IMR-90 (cell line): ENCODE measurements around the gene MALRD1. TPM values are rescaled to one million over a fixed set of nuclear protein-coding genes. Genes with fewer than 3 reads are reported as not detected.

ENCODE experiments used
- ATAC-seq: fragments of 200-7000 bp; cut with Tn5 transposase; 2 replicates; pipeline ENCODE4 v1.9.1; 2020; ENCODE audit warnings: low read depth, mild to moderate bottlenecking, moderate library complexity
- BruUV-seq: library from RNA; stranded (reverse); fragments of 400-500 nt; replicated peaks from 2 replicates; lab custom pipeline; 2021; lab: Mats Ljungman, UMichigan
- CTCF ChIA-PET: fragments of 300-600 bp; formaldehyde crosslinking; extraction: SDS; loops from one replicate; lab custom pipeline; 2021; ENCODE audit warnings: antibody characterized with exemption; lab: Yijun Ruan, JAX
- POLR2A ChIA-PET: fragments of 300-600 bp; sonication (Branson Sonifier 250); formaldehyde crosslinking; loops from one replicate; lab custom pipeline; 2022; ENCODE audit warnings: antibody characterized with exemption; ENCODE audit not compliant: unreplicated experiment; lab: Charles Lee
- DNase-seq: peaks from one replicate; pipeline ENCODE4 v3.0.0; 2013
- H2AFZ ChIP-seq: replicated peaks from 2 replicates; pipeline ENCODE3; 2013; ENCODE audit warnings: low read length, mild to moderate bottlenecking; ENCODE audit not compliant: poor library complexity
- H2AK5ac ChIP-seq: 2 replicates; pipeline ENCODE4 v1.6.1; 2013; ENCODE audit warnings: low read depth, low read length, inconsistent platforms
- H2AK9ac ChIP-seq: replicated peaks from 2 replicates; pipeline ENCODE3; 2013; ENCODE audit warnings: mild to moderate bottlenecking, low read depth, low read length, moderate library complexity; ENCODE audit not compliant: poor library complexity
- H2BK120ac ChIP-seq: 2 replicates; pipeline ENCODE4 v1.6.1; 2013; ENCODE audit warnings: low read depth, low read length, inconsistent platforms
- H2BK15ac ChIP-seq: 3 replicates; pipeline ENCODE4 v1.6.1; 2013; ENCODE audit warnings: low read depth, low read length, inconsistent platforms
- H2BK20ac ChIP-seq: 2 replicates; pipeline ENCODE4 v1.6.1; 2013; ENCODE audit warnings: low read depth, mild to moderate bottlenecking, inconsistent platforms, low read length, moderate library complexity
- H2BK5ac ChIP-seq: 2 replicates; pipeline ENCODE4 v1.6.1; 2013; ENCODE audit warnings: mild to moderate bottlenecking, low read depth, low read length, inconsistent platforms; ENCODE audit not compliant: poor library complexity, severe bottlenecking
- H3K14ac ChIP-seq: replicated peaks from 2 replicates; pipeline ENCODE4 v1.6.1; 2013; ENCODE audit warnings: low read depth, low read length, inconsistent platforms
- H3K18ac ChIP-seq: 2 replicates; pipeline ENCODE4 v1.6.1; 2013; ENCODE audit warnings: low read depth, low read length, control low read depth
- H3K23ac ChIP-seq: 2 replicates; pipeline ENCODE4 v1.6.1; 2013; ENCODE audit warnings: low read depth, low read length, inconsistent platforms
- H3K27ac ChIP-seq: 2 replicates; pipeline ENCODE4 v1.5.1; 2013; ENCODE audit warnings: mild to moderate bottlenecking, control low read depth, low read length; ENCODE audit not compliant: insufficient read depth
- H3K27me3 ChIP-seq: 2 replicates; pipeline ENCODE4 v1.6.1; 2013; ENCODE audit warnings: low read length; ENCODE audit not compliant: control insufficient read depth, insufficient read depth
- H3K36me3 ChIP-seq: 2 replicates; pipeline ENCODE4 v1.6.1; 2013; ENCODE audit warnings: low read length, mixed read lengths; ENCODE audit not compliant: control insufficient read depth, insufficient read depth
- H3K4ac ChIP-seq: 2 replicates; pipeline ENCODE4 v1.6.1; 2013; ENCODE audit warnings: low read depth, low read length, inconsistent platforms
- H3K4me1 ChIP-seq: 2 replicates; pipeline ENCODE4 v1.6.1; 2013; ENCODE audit warnings: low read length, mixed read lengths; ENCODE audit not compliant: control insufficient read depth, insufficient read depth
- H3K4me2 ChIP-seq: 2 replicates; pipeline ENCODE4 v1.6.1; 2013; ENCODE audit warnings: low read depth, mild to moderate bottlenecking, control low read depth, low read length, moderate library complexity
- H3K4me3 ChIP-seq: 2 replicates; pipeline ENCODE4 v1.5.1; 2013; ENCODE audit warnings: low read depth, mild to moderate bottlenecking, control low read depth, low read length, moderate library complexity; ENCODE audit not compliant: insufficient read depth
- H3K56ac ChIP-seq: 2 replicates; pipeline ENCODE4 v1.6.1; 2013; ENCODE audit warnings: low read length, inconsistent platforms; ENCODE audit not compliant: insufficient read depth; ENCODE audit errors: extremely low read depth
- H3K79me1 ChIP-seq, 2 experiments: 2 replicates each; pipeline ENCODE4 v1.6.1; 2013; ENCODE audit warnings: low read length in 2 of 2, inconsistent platforms in 1 of 2, low read depth in 1 of 2
- H3K9ac ChIP-seq: 2 replicates; pipeline ENCODE4 v1.6.1; 2013; ENCODE audit warnings: low read depth, low read length, control low read depth
- H3K9me1 ChIP-seq: 2 replicates; pipeline ENCODE4 v1.6.1; 2013; ENCODE audit warnings: low read length, inconsistent platforms; ENCODE audit not compliant: insufficient read depth
- H3K9me3 ChIP-seq: 2 replicates; pipeline ENCODE4 v1.6.1; 2013; ENCODE audit warnings: low read length; ENCODE audit not compliant: control insufficient read depth, insufficient read depth
- H4K20me1 ChIP-seq: 2 replicates; pipeline ENCODE4 v1.6.1; 2013; ENCODE audit warnings: low read length, inconsistent platforms; ENCODE audit not compliant: insufficient read depth
- H4K5ac ChIP-seq: 2 replicates; pipeline ENCODE4 v1.6.1; 2013; ENCODE audit warnings: mild to moderate bottlenecking, low read depth, low read length, control low read depth
- H4K8ac ChIP-seq, 2 experiments: 2 replicates each; pipeline ENCODE4 v1.6.1; 2013; ENCODE audit warnings: low read depth in 2 of 2, low read length in 2 of 2, control low read depth in 1 of 2, inconsistent platforms in 1 of 2
- H4K91ac ChIP-seq: 2 replicates; pipeline ENCODE4 v1.6.1; 2013; ENCODE audit warnings: low read depth, low read length, inconsistent platforms; ENCODE audit not compliant: insufficient read depth
- BHLHE40 ChIP-seq: fragments of 150-350 bp; IDR thresholded peaks from 2 replicates; pipeline ENCODE4 v1.6.1; 2016; ENCODE audit warnings: mild to moderate bottlenecking, low read depth, low read length
- CEBPB ChIP-seq: IDR thresholded peaks from 2 replicates; pipeline ENCODE4 v1.6.1; 2012; ENCODE audit warnings: low read depth, low read length, improper control_type of control experiment
- CHD1 ChIP-seq: IDR thresholded peaks from 2 replicates; pipeline ENCODE4 v1.6.1; 2012; ENCODE audit warnings: low read depth, low read length, improper control_type of control experiment
- CTCF ChIP-seq: conservative IDR thresholded peaks from 2 replicates; pipeline ENCODE4 v1.5.1; 2012; ENCODE audit warnings: mild to moderate bottlenecking, low read depth, low read length, improper control_type of control experiment
- ELK1 ChIP-seq: fragments of 150-350 bp; IDR thresholded peaks from 2 replicates; pipeline ENCODE4 v1.6.1; 2016; ENCODE audit warnings: low read depth, mild to moderate bottlenecking, low read length, moderate library complexity, borderline replicate concordance
- FOS ChIP-seq: fragments of 150-350 bp; IDR thresholded peaks from 2 replicates; pipeline ENCODE4 v1.6.1; 2016; ENCODE audit warnings: low read depth, low read length
- MAFK ChIP-seq: IDR thresholded peaks from 2 replicates; pipeline ENCODE4 v1.6.1; 2012; ENCODE audit warnings: low read depth, low read length, improper control_type of control experiment
- MAZ ChIP-seq: IDR thresholded peaks from 2 replicates; pipeline ENCODE4 v1.6.1; 2012; ENCODE audit warnings: low read depth, mild to moderate bottlenecking, low read length, improper control_type of control experiment, moderate library complexity, borderline replicate concordance
- MXI1 ChIP-seq: IDR thresholded peaks from 2 replicates; pipeline ENCODE4 v1.6.1; 2012; ENCODE audit warnings: low read depth, mild to moderate bottlenecking, low read length, moderate library complexity, borderline replicate concordance
- POLR2A ChIP-seq: IDR thresholded peaks from 2 replicates; pipeline ENCODE4 v1.6.1; 2012; ENCODE audit warnings: mild to moderate bottlenecking, low read depth, low read length
- RAD21 ChIP-seq: IDR thresholded peaks from 2 replicates; pipeline ENCODE4 v1.6.1; 2012; ENCODE audit warnings: low read length, improper control_type of control experiment
- RCOR1 ChIP-seq: IDR thresholded peaks from 2 replicates; pipeline ENCODE4 v1.6.1; 2012; ENCODE audit warnings: mild to moderate bottlenecking, low read length, improper control_type of control experiment; ENCODE audit not compliant: insufficient replicate concordance
- RFX5 ChIP-seq: IDR thresholded peaks from 2 replicates; pipeline ENCODE4 v1.8.0; 2012; ENCODE audit warnings: low read depth, mild to moderate bottlenecking, low read length, moderate library complexity
- SMC3 ChIP-seq: fragments of 150-350 bp; IDR thresholded peaks from 2 replicates; pipeline ENCODE4 v1.6.1; 2016; ENCODE audit warnings: low read depth, mild to moderate bottlenecking, antibody characterized with exemption, low read length, moderate library complexity
- USF2 ChIP-seq: fragments of 150-350 bp; IDR thresholded peaks from 2 replicates; pipeline ENCODE4 v1.6.1; 2017; ENCODE audit warnings: mild to moderate bottlenecking, antibody characterized with exemption, low read length, low read depth
- WGBS, 2 experiments: methylation state at CpG; one replicate each; pipeline versions ENCODE4 v1.1.5 to v1.1.7; 2013; ENCODE audit warnings: missing lambda C conversion rate in 2 of 2; ENCODE audit not compliant: insufficient read length in 1 of 2; ENCODE audit errors: extremely low coverage in 2 of 2; 5-methylcytosine and 5-hydroxymethylcytosine counted together
- dilution Hi-C: fragments of 300-500 bp; cut with HindIII; formaldehyde crosslinking; loops from one replicate; pipeline ENCODE4 v1.14.3; 2018; ENCODE audit warnings: low sequenced_read_pairs; ENCODE audit not compliant: unreplicated experiment
- in situ Hi-C: fragments of 300-500 bp; cut with MboI; formaldehyde crosslinking; loops from 3 replicates; pipeline ENCODE4 v1.14.3; 2019; ENCODE audit warnings: low sequenced_read_pairs, inconsistent platforms, mixed read lengths
- intact Hi-C: fragments of 100-400 bp; cut with micrococcal nuclease; formaldehyde crosslinking; loops from 2 replicates; pipeline ENCODE4 v1.10.0; 2022
- polyA plus RNA-seq, 3 experiments: library from polyadenylated mRNA; depleted of rRNA; stranded (reverse); fragments of >200 nt; gene quantifications; 2 replicates each; pipeline ENCODE4 v1.2.3, GENCODE V29; 2012; ENCODE audit warnings: low replicate concordance in 1 of 3
- total RNA-seq: library from RNA; depleted of rRNA; stranded (reverse); fragments of >200 nt; gene quantifications from 2 replicates; pipeline ENCODE4 v1.2.3, GENCODE V29; 2012

The MALRD1 gene
- total and polyA plus RNA-seq, 2 of the 4 experiments (the other 2 are of a cell fraction) = 0.34 to 1.1 TPM

GRCh38 chr10:19466709-19467108, 418.1 kb downstream of the MALRD1 start:
- in situ Hi-C loops (no loop called here), intact Hi-C loops (no loop called here), dilution Hi-C loops (no loop called here)
- H4K91ac ChIP-seq = no peak overlapping the region
- H3K36me3 ChIP-seq = no peaks in the 10 kb centered on the region
- 100% methylated on average over 1 of the region's 6 CpGs; no CpG with 5 or more reads in 1 of the 2 experiments for WGBS, 2 experiments
- H3K4me2 ChIP-seq = no peak overlapping the region
- no peak overlapping the region for H3K4ac ChIP-seq
- no peak overlapping the region for H4K8ac ChIP-seq
- no peak overlapping the region for H2AK5ac ChIP-seq
- H3K27me3 ChIP-seq = no peaks in the 10 kb centered on the region
- no peak overlapping the region for H2AFZ ChIP-seq
- H3K9ac ChIP-seq = no peak overlapping the region
- H3K56ac ChIP-seq = no peak overlapping the region
- no peaks in the 10 kb centered on the region for H3K4me1 ChIP-seq
- H3K79me1 ChIP-seq = no peaks in the 10 kb centered on the region
- no peak overlapping the region for H2AK9ac ChIP-seq
- CTCF ChIA-PET = no interaction called here
- H2BK15ac ChIP-seq = no peak overlapping the region
- no peak overlapping the region for H2BK120ac ChIP-seq
- no TSS peak for BruUV-seq
- H4K20me1 ChIP-seq = no peaks in the 10 kb centered on the region
- no peak overlapping the region for H3K27ac ChIP-seq
- no peaks in the 10 kb centered on the region for H3K9me3 ChIP-seq
- DNase-seq (no peak), ATAC-seq (no peak)
- TF ChIP-seq CEBPB = no peak
- TF ChIP-seq POLR2A = no peak
- TF ChIP-seq FOS = no peak
- TF ChIP-seq BHLHE40 = no peak
- TF ChIP-seq RAD21 = no peak
- no peak for TF ChIP-seq USF2
- no peak for TF ChIP-seq SMC3
- no peak for TF ChIP-seq ELK1
- no peak for TF ChIP-seq CHD1
- TF ChIP-seq MXI1 = no peak
- no peak for TF ChIP-seq MAFK
- no peak for TF ChIP-seq RFX5
- TF ChIP-seq CTCF = no peak
- TF ChIP-seq RCOR1 = no peak
- TF ChIP-seq MAZ = no peak
- no peak overlapping the region for H3K23ac ChIP-seq
- H3K9me1 ChIP-seq = no peaks in the 10 kb centered on the region
- no peak overlapping the region for H2BK20ac ChIP-seq
- H2BK5ac ChIP-seq = no peak overlapping the region
- no peak overlapping the region for H3K18ac ChIP-seq
- POLR2A ChIA-PET = no interaction called here
- no peak overlapping the region for H3K14ac ChIP-seq
- no peak overlapping the region for H4K5ac ChIP-seq
- no peak overlapping the region for H3K4me3 ChIP-seq
